Suprapubic skin (tissue), 4 donors: ENCODE results near the gene SHC3.

Experiments used
- CTCF ChIP-seq, 2 donors: fragments of 200-600 bp in 1 of 2; fragments of 450-650 bp in 1 of 2; sonication (generic) in 1 of 2; IDR thresholded peaks; one replicate each; pipeline ENCODE4 v1.5.1; 2016 to 2019; ENCODE audit warnings: antibody characterized with exemption in 2 of 2, mild to moderate bottlenecking in 1 of 2, moderate library complexity in 1 of 2
- POLR2A ChIP-seq, 2 donors: fragments of 450-650 bp; IDR thresholded peaks; one replicate each; pipeline ENCODE4 v1.6.1; 2017; ENCODE audit warnings: antibody characterized with exemption in 2 of 2, mild to moderate bottlenecking in 2 of 2, moderate library complexity in 2 of 2
- POLR2AphosphoS5 ChIP-seq, 3 donors: sonication (generic); formaldehyde crosslinking; IDR thresholded peaks; one replicate each; pipeline ENCODE4 v1.6.1; 2017; ENCODE audit warnings: antibody characterized with exemption in 3 of 3

- no peak for TF ChIP-seq CTCF (IDR thresholded peaks at IDR 0.05)
- TF ChIP-seq POLR2AphosphoS5 (IDR thresholded peaks at IDR 0.05), result no peak
- TF ChIP-seq POLR2A (IDR thresholded peaks at IDR 0.05), result no peak
Observed at GRCh38 chr9:88960632-88961031, 218.0 kb downstream of the SHC3 start.
